ENCODE data around the gene CNDP2. TPM values are rescaled to one million over a fixed set of nuclear protein-coding genes. Genes with fewer than 3 reads are reported as not detected.
"Not testable (repeated sequence)": the region's sequence is repeated elsewhere in the genome, so short reads cannot be mapped to it uniquely, and the experiment has no call there.

The CNDP2 gene
- total RNA-seq, 2 experiments from 2014 or later = 203 to 213 TPM

DNA sequence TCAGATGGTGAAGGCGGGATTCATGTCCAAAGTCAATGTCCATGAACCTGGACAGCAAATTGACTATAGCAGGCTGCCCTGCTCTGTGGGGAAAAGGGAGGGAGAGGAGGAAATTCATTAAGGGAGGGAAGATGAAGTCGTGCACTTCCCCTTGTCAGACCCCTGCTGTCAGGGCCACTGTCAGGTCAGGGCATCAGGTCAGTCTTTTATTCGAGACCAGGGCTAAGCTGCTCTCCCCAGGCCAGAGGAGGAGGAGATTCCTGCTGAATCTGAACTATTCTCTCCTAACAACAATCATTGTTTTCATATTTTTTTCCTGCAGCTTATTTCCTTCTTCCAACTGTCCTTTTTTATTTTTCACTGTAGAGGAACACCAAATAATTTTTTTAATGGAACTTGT is 55.3 kb downstream of the CNDP2 start:
- POLR2A ChIA-PET = no interaction called here
- CTCF ChIA-PET = interaction anchor here (0.6 to 1.8 kb wide), 16 partner anchors 9 to 358 kb away, joined by 3 to 11 read pairs (median 3); partner anchors contain the start of gene CNDP2

DNA sequence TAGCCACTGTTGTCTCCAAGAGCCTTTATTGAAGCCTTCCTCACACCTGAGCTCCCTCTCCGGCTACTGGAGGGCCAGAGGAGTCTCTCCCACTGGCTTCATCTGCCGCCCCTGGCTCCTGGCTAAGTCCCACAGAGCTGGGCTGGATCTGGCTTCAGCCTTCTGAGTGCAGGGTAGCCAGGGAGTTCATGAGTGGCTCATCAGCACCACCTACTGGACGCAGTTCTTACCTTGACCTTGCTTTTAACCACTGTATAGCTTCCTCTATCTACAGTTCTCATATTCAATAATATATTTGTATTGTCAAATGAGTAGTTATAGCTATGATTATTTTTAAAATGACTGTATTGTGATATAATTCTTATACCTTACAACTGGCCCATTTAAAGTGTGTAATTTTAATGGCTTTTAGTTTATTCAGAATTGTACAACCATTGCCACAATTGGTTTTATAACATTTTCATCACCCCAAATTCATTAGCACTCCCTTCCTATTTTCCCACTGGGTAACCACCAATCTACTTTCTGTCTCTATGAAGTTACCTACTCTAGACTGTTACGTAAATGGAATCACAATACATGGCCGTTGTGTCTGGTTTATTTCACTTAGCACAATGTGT is 55.9 kb downstream of the CNDP2 start:
- POLR2A ChIA-PET = interaction anchor here (0.6 kb wide), 2 partner anchors 33 to 357 kb away, joined by 3 read pairs; no protein-coding TSS in a partner anchor
- CTCF ChIA-PET = interaction anchor here (0.6 to 1.8 kb wide), 16 partner anchors 8 to 359 kb away, joined by 3 to 11 read pairs (median 3); partner anchors contain the start of gene CNDP2

DNA sequence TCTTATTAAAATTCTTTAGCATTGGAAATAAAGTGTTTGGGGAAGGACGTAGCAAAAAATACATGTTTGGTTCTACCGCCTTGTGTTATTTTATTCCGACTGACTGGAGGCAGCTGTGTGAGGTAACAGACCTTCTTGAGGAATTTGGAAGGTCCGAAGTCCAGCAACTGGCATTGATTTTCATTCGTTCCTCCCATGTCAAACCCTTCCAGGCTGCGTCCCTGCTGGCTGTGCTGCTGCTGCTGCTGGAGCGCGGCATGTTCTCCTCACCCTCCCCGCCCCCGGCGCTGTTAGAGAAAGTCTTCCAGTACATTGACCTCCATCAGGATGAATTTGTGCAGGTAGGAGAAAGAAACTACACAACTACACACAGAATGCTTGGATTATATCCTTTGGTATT is 60.0 kb downstream of the CNDP2 start:
- ChIA-PET CTCF (no interaction called here), POLR2A (no interaction called here)

DNA sequence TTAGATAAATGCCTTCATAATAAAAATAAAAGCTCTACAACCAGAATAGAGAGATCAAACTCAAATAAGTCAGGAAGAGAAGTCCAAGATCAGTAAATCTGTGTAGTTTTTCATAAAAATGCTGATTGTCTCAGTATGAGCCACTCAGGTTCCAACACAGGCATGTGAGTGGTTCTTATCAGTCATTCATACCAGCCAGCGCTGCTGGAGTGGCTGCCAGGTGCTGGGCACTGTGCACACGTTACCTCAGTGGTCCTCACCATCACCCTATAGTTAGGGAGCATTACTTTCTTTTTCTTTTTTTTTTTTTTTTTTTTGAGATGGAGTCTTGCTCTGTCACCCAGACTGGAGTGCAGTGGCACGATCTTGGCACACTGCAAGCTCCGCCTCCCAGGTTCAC is 61.9 kb downstream of the CNDP2 start:
- ChIA-PET CTCF (no interaction called here), POLR2A (no interaction called here)

DNA sequence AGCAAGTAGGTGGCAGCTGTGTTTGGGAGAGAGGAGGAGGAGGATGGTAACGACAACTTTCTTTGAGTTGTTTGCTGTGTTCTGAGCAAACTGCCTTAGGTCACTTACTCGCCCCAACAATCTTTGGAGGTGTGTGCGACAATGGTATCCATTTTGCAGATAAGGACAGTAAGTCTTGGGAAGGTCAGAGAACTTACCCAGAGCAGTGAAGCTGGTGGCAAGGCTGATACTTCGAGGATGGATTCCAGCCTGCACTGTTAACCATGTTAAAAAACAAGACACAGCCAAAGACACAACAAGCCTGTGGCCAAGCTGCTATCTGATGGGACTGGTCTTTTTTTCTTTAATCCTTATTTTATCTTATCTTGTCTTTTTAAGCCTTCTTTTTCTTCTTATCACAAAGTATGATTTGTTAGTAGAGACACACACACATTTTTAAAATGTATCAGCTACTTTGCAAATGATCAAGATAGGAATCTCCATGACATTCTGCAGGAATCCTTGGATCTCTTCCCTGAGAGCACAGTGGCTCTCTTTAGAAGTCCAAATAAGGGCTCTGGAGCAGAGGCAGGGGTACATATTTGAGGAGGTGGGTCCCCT is 66.1 kb downstream of the CNDP2 start:
- CTCF ChIA-PET = interaction anchor here (0.9 kb wide), 1 partner anchor 10 kb away, joined by 3 read pairs; no protein-coding TSS in a partner anchor
- POLR2A ChIA-PET = no interaction called here

DNA sequence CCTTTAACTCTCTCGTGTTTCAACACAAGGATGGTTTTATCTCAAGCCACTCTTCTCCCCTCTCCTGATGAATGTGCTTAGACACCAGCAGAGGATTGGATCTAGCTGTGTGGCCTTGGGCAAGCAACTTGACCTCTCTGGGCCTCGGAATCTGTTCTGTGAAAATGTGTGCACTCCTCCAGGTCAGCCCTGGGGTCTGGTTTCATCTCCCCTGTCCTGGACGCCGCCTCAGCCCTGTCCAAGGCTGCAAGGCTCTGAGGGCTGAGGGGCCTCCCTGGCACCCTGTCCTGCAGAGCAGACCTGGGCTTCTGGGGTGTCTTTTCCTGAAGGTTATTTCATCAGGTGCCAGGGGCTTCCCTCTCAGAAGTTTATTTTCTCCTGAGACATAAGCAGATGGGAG is 66.6 kb downstream of the CNDP2 start:
- CTCF ChIA-PET = no interaction called here
- POLR2A ChIA-PET = no interaction called here

DNA sequence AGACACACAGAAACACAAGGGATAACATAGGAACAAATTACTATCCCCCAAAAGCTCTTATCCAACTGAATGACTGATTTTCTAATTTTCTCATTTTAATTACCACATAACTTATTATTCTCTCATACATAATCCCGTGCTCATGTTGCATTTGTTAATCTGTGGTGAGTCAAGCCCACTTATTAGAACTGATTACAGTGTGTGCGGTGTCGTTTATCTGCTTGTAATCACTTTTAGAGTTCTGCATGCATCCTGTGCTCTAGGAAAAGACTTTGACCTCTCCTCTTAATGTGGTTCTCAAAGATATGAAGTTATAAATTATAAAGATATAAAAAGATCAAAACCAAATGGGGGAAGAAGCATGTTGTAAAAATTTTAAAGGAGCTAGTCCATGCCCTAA is 67.8 kb downstream of the CNDP2 start:
- CTCF ChIA-PET = no interaction called here

DNA sequence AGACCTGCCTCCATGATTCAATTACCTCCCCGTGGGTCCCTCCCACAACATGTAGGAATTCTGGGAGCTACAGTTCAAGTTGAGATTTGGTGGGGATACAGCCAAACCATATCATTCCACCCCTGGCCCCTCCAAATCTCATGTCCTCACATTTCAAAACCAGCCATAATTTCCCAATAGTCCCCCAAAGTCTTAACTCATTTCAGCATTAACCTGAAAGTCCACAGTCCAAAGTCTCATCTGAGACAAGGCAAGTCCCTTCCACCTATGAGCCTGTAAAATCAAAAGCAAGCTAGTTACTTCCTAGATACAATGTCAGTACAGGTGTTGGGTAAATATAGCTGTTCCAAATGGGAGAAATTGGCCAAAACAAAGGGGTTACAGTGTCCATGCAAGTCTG is 69.0 kb downstream of the CNDP2 start:
- CTCF ChIA-PET = interaction anchor here (0.6 kb wide), 1 partner anchor 100 kb away, joined by 3 read pairs; no protein-coding TSS in a partner anchor
- POLR2A ChIA-PET = not testable (repeated sequence)

More for the DNA sequence above, 67.8 kb downstream of the CNDP2 start:
- POLR2A ChIA-PET = no interaction called here

DNA sequence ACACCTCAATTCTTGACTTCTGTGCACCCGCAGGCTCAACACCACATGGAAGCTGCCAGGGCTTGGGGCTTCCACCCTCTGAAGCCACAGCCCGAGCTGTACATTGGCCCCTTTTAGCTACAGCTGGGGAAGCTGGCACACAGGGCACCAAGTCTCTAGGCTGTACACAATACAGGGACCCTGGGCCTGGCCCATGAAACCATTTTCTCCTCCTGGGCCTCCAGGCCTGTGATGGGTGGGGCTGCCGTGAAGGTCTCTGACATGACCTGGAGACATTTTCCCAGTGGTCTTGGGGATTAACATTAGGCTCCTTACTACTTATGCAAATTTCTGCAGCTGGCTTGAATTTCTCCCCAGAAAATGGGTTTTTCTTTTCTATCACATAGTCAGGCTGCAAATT is 69.8 kb downstream of the CNDP2 start:
- POLR2A ChIA-PET, CTCF ChIA-PET: not testable (repeated sequence)

DNA sequence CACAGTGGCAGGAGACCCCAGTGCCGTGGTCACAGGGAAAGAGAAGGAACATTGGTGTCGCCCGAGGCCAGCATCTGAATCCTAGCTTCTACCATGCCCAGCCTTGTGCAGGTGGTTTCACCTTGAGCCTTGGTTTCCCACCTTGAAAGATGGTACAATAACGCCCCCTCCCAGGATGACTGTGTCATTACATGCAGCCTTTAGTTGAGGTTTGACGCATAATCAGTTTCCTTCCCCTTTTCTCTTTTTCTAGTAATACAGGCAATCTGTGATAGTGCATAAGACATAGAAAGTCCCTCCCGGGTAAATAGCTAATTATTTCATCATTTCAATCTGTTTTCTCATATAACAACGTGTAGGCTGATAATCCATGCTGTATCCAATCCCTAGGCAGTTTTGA is 71.7 kb downstream of the CNDP2 start:
- CTCF ChIA-PET = interaction anchor here (1.2 kb wide), 1 partner anchor 16 kb away, joined by 4 read pairs; no protein-coding TSS in a partner anchor
- POLR2A ChIA-PET = no interaction called here

DNA sequence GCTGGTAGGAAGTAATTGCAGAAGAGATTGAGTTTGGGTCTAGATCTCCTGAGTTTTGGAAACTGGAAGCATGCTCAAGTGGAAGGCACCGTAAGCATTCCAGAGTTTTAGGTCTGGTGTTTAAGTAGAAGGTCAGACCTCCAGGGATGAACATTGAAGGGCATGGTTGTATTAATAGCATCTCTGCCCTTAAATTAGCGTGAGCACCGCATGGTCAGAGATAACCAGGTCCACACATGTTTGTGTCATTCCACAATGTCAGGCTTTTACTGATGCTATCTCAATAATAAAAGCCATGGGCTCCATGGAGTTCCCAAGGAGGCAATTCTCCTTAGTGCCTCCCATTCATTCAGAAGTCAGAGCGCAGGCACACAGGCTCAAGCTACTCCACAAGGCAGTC is 73.2 kb downstream of the CNDP2 start:
- ChIA-PET CTCF (no interaction called here), POLR2A (no interaction called here)

DNA sequence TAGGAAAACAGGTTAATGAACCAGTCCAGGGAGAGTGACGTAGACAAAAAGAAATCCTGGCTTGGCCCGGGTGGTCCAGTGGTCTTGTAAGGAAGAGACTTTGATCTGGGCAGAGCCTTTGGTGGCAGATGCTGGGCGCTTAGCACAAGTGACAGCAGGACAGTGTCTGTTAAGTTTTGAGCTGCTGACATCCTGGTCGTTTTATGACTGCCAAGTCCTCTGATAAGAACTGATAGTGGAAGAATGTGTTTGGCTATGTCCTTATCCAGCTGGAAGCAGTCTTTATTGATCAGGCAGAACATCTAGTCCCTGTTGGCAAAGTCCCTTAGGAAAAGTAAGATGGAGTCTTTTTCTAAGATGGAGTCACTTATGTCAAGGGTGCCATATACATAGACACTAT is 74.1 kb downstream of the CNDP2 start:
- ChIA-PET CTCF (no interaction called here), POLR2A (no interaction called here)

DNA sequence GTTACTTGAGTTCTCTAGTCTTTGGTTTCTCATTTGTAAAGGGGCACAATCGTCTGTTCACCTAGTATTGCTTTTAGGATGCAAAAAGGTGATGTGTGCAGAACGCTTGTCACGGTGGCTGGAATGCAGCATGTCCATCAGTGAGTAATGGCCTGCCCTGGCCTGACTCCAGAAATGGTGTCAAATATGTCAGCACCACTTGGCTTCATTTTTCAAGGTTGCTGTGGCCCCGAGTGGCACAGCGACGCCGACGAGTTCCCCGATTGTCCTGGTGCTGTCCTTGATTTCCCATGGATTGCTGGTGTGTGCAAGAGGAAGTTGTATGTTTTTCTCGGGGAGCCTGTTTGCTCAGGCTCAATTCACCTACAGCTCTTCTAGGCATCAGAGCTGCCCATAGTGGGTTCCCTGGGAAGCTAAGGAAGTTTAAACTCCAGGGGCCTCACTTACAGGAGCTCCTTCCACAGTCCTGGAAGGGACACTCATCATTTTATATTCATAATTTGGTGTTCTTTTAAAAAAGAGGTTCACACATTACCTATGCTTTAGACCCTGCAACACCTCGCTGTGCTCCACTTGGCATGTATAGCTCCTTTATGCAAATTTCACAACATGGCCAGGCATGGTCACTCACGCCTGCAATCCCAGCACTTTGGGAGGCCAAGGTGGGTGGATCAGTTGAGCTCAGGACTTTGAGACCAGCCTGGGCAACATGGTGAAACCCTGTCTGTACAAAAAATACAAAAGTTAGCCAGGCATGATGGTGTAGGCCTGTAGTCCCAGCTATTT is 75.9 kb downstream of the CNDP2 start:
- POLR2A ChIA-PET = no interaction called here
- CTCF ChIA-PET = no interaction called here

DNA sequence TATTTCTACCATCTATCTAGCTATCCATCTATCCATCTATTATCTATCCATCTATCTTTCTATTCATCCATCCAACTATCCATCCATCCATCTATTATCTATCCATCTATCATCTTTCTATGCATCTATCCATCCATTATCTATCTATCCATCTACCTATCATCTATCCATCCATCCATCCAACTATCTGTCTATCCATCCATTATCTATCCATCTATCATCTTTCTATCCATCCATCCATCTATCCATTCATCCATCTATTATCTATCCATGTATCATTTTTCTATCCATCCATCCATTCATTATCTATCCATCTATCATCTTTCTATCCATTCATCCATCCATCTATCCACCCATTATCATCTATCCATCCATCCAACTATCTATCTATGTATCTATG is 76.9 kb downstream of the CNDP2 start:
- POLR2A ChIA-PET = no interaction called here

More for the DNA sequence above, 76.9 kb downstream of the CNDP2 start:
- CTCF ChIA-PET = interaction anchor here (0.8 kb wide), 1 partner anchor 47 kb away, joined by 3 read pairs; no protein-coding TSS in a partner anchor

Other genes with a start within 250 kb of the CNDP2 start
- 10 to 100 TPM; 63.0 to 70.5 TPM for gene CYB5A, start 204.4 kb upstream of the CNDP2 start, total RNA-seq
- gene C18orf63, start 180.5 kb upstream of the CNDP2 start, total RNA-seq = not detected
- not detected for gene DIPK1C, start 39.1 kb upstream of the CNDP2 start, total RNA-seq
- not detected for gene CNDP1, start 38.1 kb downstream of the CNDP2 start, total RNA-seq
- gene ZNF407, start 101.5 kb downstream of the CNDP2 start, total RNA-seq = 10 to 100 TPM; 12.3 to 12.6 TPM